Hepatocyte (in vitro differentiated cells): ENCODE measurements around the gene EYA3.

Experiments used
- CTCF ChIP-seq: fragments of 200-600 bp; sonication (generic); IDR thresholded peaks from 2 replicates; pipeline ENCODE4 v1.5.1; 2016; ENCODE audit warnings: antibody characterized with exemption, mild to moderate bottlenecking; ENCODE audit not compliant: poor library complexity
- EZH2 ChIP-seq: fragments of 200-600 bp; sonication (generic); IDR thresholded peaks from 2 replicates; pipeline ENCODE4 v1.6.1; 2016; ENCODE audit warnings: antibody characterized with exemption, mild to moderate bottlenecking, borderline replicate concordance

DNA sequence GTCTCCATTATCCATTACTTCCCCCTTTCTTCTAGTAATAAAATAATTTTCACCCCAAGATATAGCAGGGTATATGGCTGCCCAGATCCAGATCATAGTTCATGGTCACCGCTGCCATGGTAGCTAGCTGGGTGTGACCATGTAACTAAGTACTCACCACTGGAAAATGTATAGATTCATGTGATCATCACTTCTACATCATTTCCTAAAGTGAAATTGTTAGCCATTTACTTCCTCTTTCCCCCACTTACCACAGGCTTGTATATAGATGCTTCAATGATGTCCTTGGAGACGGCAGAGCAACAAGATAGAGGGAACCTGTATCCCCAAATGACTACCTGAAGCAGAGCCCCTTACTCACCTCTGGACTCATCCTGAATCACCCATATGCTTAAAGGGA lies 22.7 kb upstream of the EYA3 start:
- TF ChIP-seq CTCF (no peak), EZH2 (no peak)
